Liver (tissue), 9 donors: ENCODE measurements around the gene APPL2. TPM values are rescaled to one million over a fixed set of nuclear protein-coding genes. Genes with fewer than 3 reads are reported as not detected.

Experiments used
- DNase-seq: peaks from one replicate; pipeline ENCODE4 v3.0.0-alpha.2; 2017; ENCODE audit warnings: low spot score
- H3K27ac ChIP-seq, 2 donors: one replicate each; pipeline ENCODE4 v1.7.0; 2013; ENCODE audit warnings: inconsistent platforms in 2 of 2, low read length in 2 of 2, control low read depth in 1 of 2, low read depth in 1 of 2, mild to moderate bottlenecking in 1 of 2
- H3K27me3 ChIP-seq, 4 donors: one replicate each; pipeline versions ENCODE4 v1.6.1 to v1.7.0; 2013; ENCODE audit warnings: low read length in 3 of 4, inconsistent platforms in 1 of 4, mild to moderate bottlenecking in 1 of 4, moderate library complexity in 1 of 4; ENCODE audit not compliant: control insufficient read depth in 4 of 4, insufficient read depth in 4 of 4
- H3K36me3 ChIP-seq, 4 donors: one replicate each; pipeline versions ENCODE4 v1.6.1 to v1.7.0; 2013; ENCODE audit warnings: low read length in 3 of 4, mild to moderate bottlenecking in 3 of 4, low read depth in 1 of 4, moderate library complexity in 1 of 4; ENCODE audit not compliant: control insufficient read depth in 4 of 4, insufficient read depth in 3 of 4
- H3K4me1 ChIP-seq, 4 donors: one replicate each; pipeline versions ENCODE4 v1.6.1 to v1.7.0; 2013; ENCODE audit warnings: low read length in 3 of 4, mild to moderate bottlenecking in 3 of 4, moderate library complexity in 1 of 4; ENCODE audit not compliant: control insufficient read depth in 4 of 4, insufficient read depth in 4 of 4
- H3K4me3 ChIP-seq, 3 donors: one replicate each; pipeline versions ENCODE4 v1.6.1 to v1.7.0; 2013; ENCODE audit warnings: low read length in 3 of 3, control low read depth in 1 of 3, low read depth in 1 of 3, mild to moderate bottlenecking in 1 of 3
- H3K9ac ChIP-seq, 2 donors: one replicate each; pipeline ENCODE4 v1.7.0; 2013; ENCODE audit warnings: low read length in 2 of 2, mild to moderate bottlenecking in 2 of 2, moderate library complexity in 2 of 2, control low read depth in 1 of 2, low read depth in 1 of 2
- H3K9me3 ChIP-seq, 4 donors: one replicate each; pipeline versions ENCODE4 v1.6.1 to v1.7.0; 2013; ENCODE audit warnings: low read length in 3 of 4; ENCODE audit not compliant: control insufficient read depth in 4 of 4
- EGR1 ChIP-seq, 2 donors: IDR thresholded peaks; 2 replicates each; pipeline ENCODE4 v1.6.1; 2016 to 2018; ENCODE audit warnings: antibody characterized with exemption in 2 of 2, low read depth in 2 of 2
- FOXA1 ChIP-seq: IDR thresholded peaks from 2 replicates; pipeline ENCODE4 v1.6.1; 2016; ENCODE audit warnings: antibody characterized with exemption
- FOXA2 ChIP-seq: IDR thresholded peaks from 2 replicates; pipeline ENCODE4 v1.6.1; 2016; ENCODE audit warnings: antibody characterized with exemption
- GABPA ChIP-seq, 2 donors: IDR thresholded peaks in 1 of 2; conservative IDR thresholded peaks in 1 of 2; 2 replicates each; pipeline ENCODE4 v1.6.1; 2016; ENCODE audit warnings: antibody characterized with exemption in 2 of 2, mild to moderate bottlenecking in 1 of 2, moderate library complexity in 1 of 2
- HNF4A ChIP-seq, 2 donors: conservative IDR thresholded peaks; 2 replicates each; pipeline ENCODE4 v1.6.1; 2016; ENCODE audit warnings: antibody characterized with exemption in 2 of 2, mild to moderate bottlenecking in 2 of 2
- HNF4G ChIP-seq: IDR thresholded peaks from 2 replicates; pipeline ENCODE4 v1.6.1; 2016; ENCODE audit warnings: antibody characterized with exemption
- JUND ChIP-seq, 2 donors: IDR thresholded peaks; 2 replicates each; pipeline ENCODE4 v1.6.1; 2016; ENCODE audit warnings: antibody characterized with exemption in 2 of 2
- NR2F2 ChIP-seq: IDR thresholded peaks from 2 replicates; pipeline ENCODE4 v1.6.1; 2016; ENCODE audit warnings: antibody characterized with exemption
- RAD21 ChIP-seq, 2 donors: IDR thresholded peaks; 2 replicates each; pipeline ENCODE4 v1.6.1; 2016; ENCODE audit warnings: antibody characterized with exemption in 2 of 2, mild to moderate bottlenecking in 2 of 2
- RXRA ChIP-seq, 2 donors: IDR thresholded peaks; 2 replicates each; pipeline ENCODE4 v1.6.1; 2017 to 2018; ENCODE audit warnings: antibody characterized with exemption in 2 of 2, mild to moderate bottlenecking in 1 of 2
- SP1 ChIP-seq: IDR thresholded peaks from 2 replicates; pipeline ENCODE4 v1.6.1; 2018; ENCODE audit warnings: antibody characterized with exemption, mild to moderate bottlenecking
- TAF1 ChIP-seq: conservative IDR thresholded peaks from 2 replicates; pipeline ENCODE4 v1.6.1; 2016; ENCODE audit warnings: antibody characterized with exemption, mild to moderate bottlenecking
- YY1 ChIP-seq: IDR thresholded peaks from 2 replicates; pipeline ENCODE4 v1.6.1; 2016; ENCODE audit warnings: antibody characterized with exemption, mild to moderate bottlenecking
- WGBS: extraction: QIAGEN DNeasy Blood & Tissue Kit; methylation state at CpG from one replicate; pipeline ENCODE4 v1.1.7; 2013; 5-methylcytosine and 5-hydroxymethylcytosine counted together
- polyA plus RNA-seq, 2 donors: library from polyadenylated mRNA; stranded (reverse) in 1 of 2; unstranded in 1 of 2; fragments of 200-250 nt in 1 of 2; fragments of >200 nt in 1 of 2; fragmentation: Nextera tagmentation in 1 of 2; extraction: Ambion mirVana in 1 of 2; gene quantifications; one replicate each; pipeline versions ENCODE4 v1.2.1 to v1.2.3, GENCODE V29; 2013 to 2015
- total RNA-seq, 2 donors: library from RNA; depleted of rRNA; stranded (reverse); fragments of >200 nt; gene quantifications; one replicate each; pipeline ENCODE4 v1.2.3, GENCODE V29; 2014
- TF ChIP-seq, protein P1 (sequence below): IDR thresholded peaks from 2 replicates; pipeline ENCODE4 v1.6.1; 2016; ENCODE audit warnings: antibody characterized with exemption
- TF ChIP-seq, protein P2 (sequence below): IDR thresholded peaks from 2 replicates; pipeline ENCODE4 v1.6.1; 2016; ENCODE audit warnings: antibody characterized with exemption, mild to moderate bottlenecking
- TF ChIP-seq, protein P3 (sequence below): IDR thresholded peaks from 2 replicates; pipeline ENCODE4 v1.6.1; 2016; ENCODE audit warnings: antibody characterized with exemption
- TF ChIP-seq, protein P4 (sequence below): fragments of 150-350 bp; IDR thresholded peaks from 2 replicates; pipeline ENCODE4 v1.5.1; 2017; ENCODE audit warnings: improper control_type of control experiment, low read depth, low read length; ENCODE audit not compliant: missing input control
- donor health status: healthy.
- donor health status: healthy.
- donor health status: healthy.
- donor health status: healthy.
- donor health status: healthy.

Gene APPL2
- total and polyA plus RNA-seq, 4 donors = 7.1 to 21.2 (median 12.7) TPM

DNA sequence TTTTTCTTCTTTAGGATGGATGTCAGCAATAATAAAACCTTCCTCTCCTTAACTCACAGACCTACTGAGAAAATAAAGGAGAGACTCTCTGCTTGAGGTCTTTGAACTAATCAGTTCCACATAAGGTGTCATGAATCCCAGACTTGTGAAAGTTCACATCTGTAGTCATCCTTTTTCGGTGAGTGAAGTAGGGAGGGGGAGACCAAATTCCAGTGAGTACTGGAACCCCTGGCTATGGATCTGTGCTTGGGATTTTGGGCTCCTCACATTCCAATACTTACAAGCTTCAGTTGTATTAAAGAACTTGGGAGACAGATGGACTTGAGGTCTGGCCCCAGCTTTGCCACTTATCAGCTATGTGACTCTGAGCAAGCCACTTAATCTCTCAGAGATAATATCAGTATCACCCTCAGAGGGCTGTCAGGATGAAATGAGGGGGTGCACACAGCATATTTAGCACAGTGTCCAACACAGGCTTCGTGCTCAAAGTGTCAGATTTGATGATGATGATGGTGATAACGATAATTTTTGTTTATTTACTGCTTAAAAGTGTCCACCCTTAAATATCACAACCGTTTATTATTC lies 34.8 kb upstream of the APPL2 start:
- Histone ChIP-seq H3K27ac (no peak overlapping the region), H3K9me3 (no peaks in the 10 kb centered on the region), H3K36me3 (no peaks in the 10 kb centered on the region), H3K4me1 (no peaks in the 10 kb centered on the region), H3K27me3 (no peaks in the 10 kb centered on the region), H3K4me3 (no peak overlapping the region), H3K9ac (no peak overlapping the region)
- no peak for TF ChIP-seq JUND (IDR thresholded peaks at IDR 0.05)
- TF ChIP-seq RAD21 (IDR thresholded peaks at IDR 0.05) = no peak
- no peak for TF ChIP-seq SP1
- TF ChIP-seq, protein P1, sequence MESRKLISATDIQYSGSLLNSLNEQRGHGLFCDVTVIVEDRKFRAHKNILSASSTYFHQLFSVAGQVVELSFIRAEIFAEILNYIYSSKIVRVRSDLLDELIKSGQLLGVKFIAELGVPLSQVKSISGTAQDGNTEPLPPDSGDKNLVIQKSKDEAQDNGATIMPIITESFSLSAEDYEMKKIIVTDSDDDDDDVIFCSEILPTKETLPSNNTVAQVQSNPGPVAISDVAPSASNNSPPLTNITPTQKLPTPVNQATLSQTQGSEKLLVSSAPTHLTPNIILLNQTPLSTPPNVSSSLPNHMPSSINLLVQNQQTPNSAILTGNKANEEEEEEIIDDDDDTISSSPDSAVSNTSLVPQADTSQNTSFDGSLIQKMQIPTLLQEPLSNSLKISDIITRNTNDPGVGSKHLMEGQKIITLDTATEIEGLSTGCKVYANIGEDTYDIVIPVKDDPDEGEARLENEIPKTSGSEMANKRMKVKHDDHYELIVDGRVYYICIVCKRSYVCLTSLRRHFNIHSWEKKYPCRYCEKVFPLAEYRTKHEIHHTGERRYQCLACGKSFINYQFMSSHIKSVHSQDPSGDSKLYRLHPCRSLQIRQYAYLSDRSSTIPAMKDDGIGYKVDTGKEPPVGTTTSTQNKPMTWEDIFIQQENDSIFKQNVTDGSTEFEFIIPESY = no peak
- TF ChIP-seq RXRA (IDR thresholded peaks at IDR 0.05) = no peak
- no peak for TF ChIP-seq FOXA2
- TF ChIP-seq YY1 = no peak
- TF ChIP-seq NR2F2 = no peak
- TF ChIP-seq, protein P2, sequence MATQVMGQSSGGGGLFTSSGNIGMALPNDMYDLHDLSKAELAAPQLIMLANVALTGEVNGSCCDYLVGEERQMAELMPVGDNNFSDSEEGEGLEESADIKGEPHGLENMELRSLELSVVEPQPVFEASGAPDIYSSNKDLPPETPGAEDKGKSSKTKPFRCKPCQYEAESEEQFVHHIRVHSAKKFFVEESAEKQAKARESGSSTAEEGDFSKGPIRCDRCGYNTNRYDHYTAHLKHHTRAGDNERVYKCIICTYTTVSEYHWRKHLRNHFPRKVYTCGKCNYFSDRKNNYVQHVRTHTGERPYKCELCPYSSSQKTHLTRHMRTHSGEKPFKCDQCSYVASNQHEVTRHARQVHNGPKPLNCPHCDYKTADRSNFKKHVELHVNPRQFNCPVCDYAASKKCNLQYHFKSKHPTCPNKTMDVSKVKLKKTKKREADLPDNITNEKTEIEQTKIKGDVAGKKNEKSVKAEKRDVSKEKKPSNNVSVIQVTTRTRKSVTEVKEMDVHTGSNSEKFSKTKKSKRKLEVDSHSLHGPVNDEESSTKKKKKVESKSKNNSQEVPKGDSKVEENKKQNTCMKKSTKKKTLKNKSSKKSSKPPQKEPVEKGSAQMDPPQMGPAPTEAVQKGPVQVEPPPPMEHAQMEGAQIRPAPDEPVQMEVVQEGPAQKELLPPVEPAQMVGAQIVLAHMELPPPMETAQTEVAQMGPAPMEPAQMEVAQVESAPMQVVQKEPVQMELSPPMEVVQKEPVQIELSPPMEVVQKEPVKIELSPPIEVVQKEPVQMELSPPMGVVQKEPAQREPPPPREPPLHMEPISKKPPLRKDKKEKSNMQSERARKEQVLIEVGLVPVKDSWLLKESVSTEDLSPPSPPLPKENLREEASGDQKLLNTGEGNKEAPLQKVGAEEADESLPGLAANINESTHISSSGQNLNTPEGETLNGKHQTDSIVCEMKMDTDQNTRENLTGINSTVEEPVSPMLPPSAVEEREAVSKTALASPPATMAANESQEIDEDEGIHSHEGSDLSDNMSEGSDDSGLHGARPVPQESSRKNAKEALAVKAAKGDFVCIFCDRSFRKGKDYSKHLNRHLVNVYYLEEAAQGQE = no peak
- WGBS = 80% methylated on average over 4 of the region's 4 CpGs
- DNase-seq = no peak

DNA sequence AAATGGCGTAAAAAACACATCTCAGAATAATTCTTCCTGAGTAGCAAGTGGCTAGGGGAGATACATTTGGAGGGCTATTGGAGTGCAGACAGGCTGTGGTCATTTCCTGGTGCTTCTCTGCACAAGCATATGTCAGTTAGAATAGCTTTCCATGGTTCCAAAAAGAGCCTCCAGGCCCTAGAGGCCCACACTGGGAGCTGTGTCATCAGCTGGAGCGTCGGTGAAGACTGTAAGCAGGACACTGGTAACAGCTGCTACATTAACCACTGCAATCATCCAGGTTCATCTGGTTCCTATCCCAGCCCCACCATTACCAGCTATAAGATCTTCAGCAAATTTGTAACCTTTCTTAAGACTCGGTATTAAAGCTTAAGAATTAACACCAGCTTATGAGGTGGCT lies 31.7 kb upstream of the APPL2 start:
- no peak overlapping the region for H3K9ac ChIP-seq
- H3K4me3 ChIP-seq = no peak overlapping the region
- H3K27ac ChIP-seq = no peak overlapping the region
- H3K4me1 ChIP-seq = no peaks in the 10 kb centered on the region
- no peak for TF ChIP-seq YY1
- TF ChIP-seq GABPA (IDR thresholded peaks at IDR 0.05 in 1 of 2, conservative IDR thresholded peaks at IDR 0.05 in 1 of 2) = no peak
- TF ChIP-seq EGR1 (IDR thresholded peaks at IDR 0.05; ENCODE audit: low read depth in 2 of 2) = no peak
- TF ChIP-seq NR2F2 = no peak
- TF ChIP-seq JUND (IDR thresholded peaks at IDR 0.05) = no peak
- TF ChIP-seq TAF1 = no peak
- TF ChIP-seq FOXA1 = no peak
- no peak for TF ChIP-seq SP1
- TF ChIP-seq, protein P1 = no peak
- TF ChIP-seq RXRA (IDR thresholded peaks at IDR 0.05) = no peak
- no peak for TF ChIP-seq HNF4A (conservative IDR thresholded peaks at IDR 0.05)
- TF ChIP-seq, protein P2 = no peak
- TF ChIP-seq, protein P3, sequence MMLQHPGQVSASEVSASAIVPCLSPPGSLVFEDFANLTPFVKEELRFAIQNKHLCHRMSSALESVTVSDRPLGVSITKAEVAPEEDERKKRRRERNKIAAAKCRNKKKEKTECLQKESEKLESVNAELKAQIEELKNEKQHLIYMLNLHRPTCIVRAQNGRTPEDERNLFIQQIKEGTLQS = no peak
- no peak for TF ChIP-seq RAD21 (IDR thresholded peaks at IDR 0.05)
- no peak for TF ChIP-seq HNF4G
- TF ChIP-seq, protein P4, sequence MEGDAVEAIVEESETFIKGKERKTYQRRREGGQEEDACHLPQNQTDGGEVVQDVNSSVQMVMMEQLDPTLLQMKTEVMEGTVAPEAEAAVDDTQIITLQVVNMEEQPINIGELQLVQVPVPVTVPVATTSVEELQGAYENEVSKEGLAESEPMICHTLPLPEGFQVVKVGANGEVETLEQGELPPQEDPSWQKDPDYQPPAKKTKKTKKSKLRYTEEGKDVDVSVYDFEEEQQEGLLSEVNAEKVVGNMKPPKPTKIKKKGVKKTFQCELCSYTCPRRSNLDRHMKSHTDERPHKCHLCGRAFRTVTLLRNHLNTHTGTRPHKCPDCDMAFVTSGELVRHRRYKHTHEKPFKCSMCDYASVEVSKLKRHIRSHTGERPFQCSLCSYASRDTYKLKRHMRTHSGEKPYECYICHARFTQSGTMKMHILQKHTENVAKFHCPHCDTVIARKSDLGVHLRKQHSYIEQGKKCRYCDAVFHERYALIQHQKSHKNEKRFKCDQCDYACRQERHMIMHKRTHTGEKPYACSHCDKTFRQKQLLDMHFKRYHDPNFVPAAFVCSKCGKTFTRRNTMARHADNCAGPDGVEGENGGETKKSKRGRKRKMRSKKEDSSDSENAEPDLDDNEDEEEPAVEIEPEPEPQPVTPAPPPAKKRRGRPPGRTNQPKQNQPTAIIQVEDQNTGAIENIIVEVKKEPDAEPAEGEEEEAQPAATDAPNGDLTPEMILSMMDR = no peak
- TF ChIP-seq FOXA2 = no peak
- H3K27me3 ChIP-seq = no peaks in the 10 kb centered on the region
- no peaks in the 10 kb centered on the region for H3K9me3 ChIP-seq
- 91% methylated on average over 4 of the region's 4 CpGs for WGBS
- DNase-seq = no peak
- H3K36me3 ChIP-seq = no peaks in the 10 kb centered on the region
